HEK293 (cell line): ENCODE data around the gene PPM1K.

Experiments used
- GLIS1 ChIP-seq: fragments of 450-650 bp; formaldehyde crosslinking; IDR thresholded peaks from 2 replicates; pipeline ENCODE4 v1.5.1; 2016; ENCODE audit warnings: missing biosample characterization, missing genetic modification characterization
- PBX3 ChIP-seq: sonication (generic); formaldehyde crosslinking; IDR thresholded peaks from 2 replicates; pipeline ENCODE4 v1.8.1; 2022; ENCODE audit warnings: mild to moderate bottlenecking, moderate library complexity, missing genetic modification reagents
- ZBTB6 ChIP-seq: fragments of 450-650 bp; formaldehyde crosslinking; IDR thresholded peaks from 2 replicates; pipeline ENCODE4 v1.5.1; 2017; ENCODE audit warnings: missing biosample characterization, missing genetic modification characterization
- TF ChIP-seq, protein P1 (sequence below): fragments of 450-650 bp; formaldehyde crosslinking; IDR thresholded peaks from 2 replicates; pipeline ENCODE4 v1.5.1; 2017; ENCODE audit warnings: missing biosample characterization, mild to moderate bottlenecking, missing genetic modification characterization, moderate library complexity

GRCh38 chr4:88320224-88320779, 35.9 kb upstream of the PPM1K start:
- no peak for TF ChIP-seq ZBTB6 (tag by site-specific recombination)
- TF ChIP-seq GLIS1 (tag by site-specific recombination), result no peak
- TF ChIP-seq, protein P1, sequence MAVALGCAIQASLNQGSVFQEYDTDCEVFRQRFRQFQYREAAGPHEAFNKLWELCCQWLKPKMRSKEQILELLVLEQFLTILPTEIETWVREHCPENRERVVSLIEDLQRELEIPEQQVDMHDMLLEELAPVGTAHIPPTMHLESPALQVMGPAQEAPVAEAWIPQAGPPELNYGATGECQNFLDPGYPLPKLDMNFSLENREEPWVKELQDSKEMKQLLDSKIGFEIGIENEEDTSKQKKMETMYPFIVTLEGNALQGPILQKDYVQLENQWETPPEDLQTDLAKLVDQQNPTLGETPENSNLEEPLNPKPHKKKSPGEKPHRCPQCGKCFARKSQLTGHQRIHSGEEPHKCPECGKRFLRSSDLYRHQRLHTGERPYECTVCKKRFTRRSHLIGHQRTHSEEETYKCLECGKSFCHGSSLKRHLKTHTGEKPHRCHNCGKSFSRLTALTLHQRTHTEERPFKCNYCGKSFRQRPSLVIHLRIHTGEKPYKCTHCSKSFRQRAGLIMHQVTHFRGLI (tag by site-specific recombination), result no peak
- no peak for TF ChIP-seq PBX3 (CRISPR knock-in tag)
